ENCODE results near the gene HILPDA. TPM values are rescaled to one million over a fixed set of nuclear protein-coding genes. Genes with fewer than 3 reads are reported as not detected.
"Not testable (repeated sequence)": the region's sequence is repeated elsewhere in the genome, so short reads cannot be mapped to it uniquely, and the experiment has no call there.

Gene HILPDA
- polyA plus RNA-seq, 3 donors, result 17.7 to 18.6 (median 17.8) TPM

DNA sequence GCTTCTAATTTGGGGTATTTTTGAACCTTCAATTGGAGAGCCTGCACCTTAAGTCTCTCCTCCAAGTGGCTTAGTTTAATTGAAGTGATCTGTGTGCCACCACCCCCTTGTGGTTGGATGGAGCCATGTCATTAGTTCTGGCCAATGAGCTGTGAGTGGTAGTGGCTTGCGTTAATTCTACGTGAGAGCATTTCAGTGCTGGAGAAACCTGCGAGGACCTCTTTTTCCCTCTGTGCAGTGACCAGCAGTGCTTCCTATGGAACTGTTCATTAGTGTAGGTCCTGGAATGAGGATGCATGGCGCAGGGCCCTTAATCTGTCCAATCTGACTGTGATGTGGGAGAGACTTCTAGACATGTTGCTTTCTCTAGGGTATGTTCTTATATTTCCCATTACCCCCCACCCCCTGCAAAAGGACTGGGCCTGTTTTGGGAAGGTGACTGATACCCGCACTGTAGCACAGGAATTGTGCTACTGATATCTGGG lies 3.8 kb downstream of the HILPDA start:
- no peak for DNase-seq (ENCODE audit: low read depth in 3 of 3, low spot score in 2 of 3)

DNA sequence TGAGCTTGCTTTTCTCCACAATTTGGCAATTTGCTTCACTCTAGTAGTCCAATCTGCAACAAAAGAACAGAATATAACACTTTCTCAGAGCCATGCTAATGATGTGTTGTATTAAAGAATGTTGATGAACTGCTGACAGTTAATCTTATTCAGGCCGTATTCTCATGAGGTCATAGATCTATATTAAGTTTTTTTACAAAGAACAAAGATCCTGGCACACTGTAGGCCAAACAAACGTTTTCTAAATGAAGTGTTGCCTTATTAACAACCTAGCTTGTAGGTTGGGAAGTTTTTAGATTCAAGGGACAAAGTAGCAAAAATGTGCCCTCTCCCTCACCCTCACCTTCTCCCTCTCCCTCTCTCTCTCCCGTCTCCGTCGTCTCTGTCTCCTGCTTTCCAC lies 6.8 kb downstream of the HILPDA start:
- DNase-seq (ENCODE audit: low read depth in 3 of 3, low spot score in 2 of 3), result no peak

DNA sequence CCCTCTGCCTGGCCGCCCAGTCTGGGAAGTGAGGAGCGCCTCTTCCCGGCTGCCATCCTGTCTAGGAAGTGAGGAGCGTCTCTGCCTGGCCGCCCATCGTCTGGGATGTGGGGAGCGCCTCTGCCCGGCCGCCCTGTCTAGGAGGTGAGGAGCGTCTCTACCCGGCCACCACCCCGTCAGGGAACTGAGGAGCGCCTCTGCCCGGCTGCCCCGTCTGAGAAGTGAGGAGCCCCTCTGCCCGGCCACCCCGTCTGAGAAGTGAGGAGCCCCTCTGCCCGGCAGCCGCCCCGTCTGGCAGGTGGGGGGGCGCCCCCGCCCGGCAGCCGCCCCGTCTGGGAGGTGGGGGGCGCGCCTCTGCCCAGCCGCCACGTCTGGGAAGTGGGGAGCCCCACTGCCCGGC lies 7.7 kb downstream of the HILPDA start:
- not testable (repeated sequence) for DNase-seq (ENCODE audit: low read depth in 3 of 3, low spot score in 2 of 3)

DNA sequence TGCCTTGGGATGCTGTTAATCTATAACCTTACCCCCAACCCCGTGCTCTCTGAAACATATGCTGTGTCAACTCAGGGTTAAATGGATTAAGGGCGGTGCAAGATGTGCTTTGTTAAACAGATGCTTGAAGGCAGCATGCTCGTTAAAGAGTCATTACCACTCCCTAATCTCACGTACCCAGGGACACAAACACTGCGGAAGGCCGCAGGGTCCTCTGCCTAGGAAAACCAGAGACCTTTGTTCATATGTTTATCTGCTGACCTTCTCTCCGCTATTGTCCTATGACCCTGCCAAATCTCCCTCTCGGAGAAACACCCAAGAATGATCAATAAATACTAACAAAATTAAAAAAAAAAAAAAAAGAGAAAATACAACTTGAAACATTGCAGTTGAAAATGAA lies 8.3 kb downstream of the HILPDA start:
- not testable (repeated sequence) for DNase-seq (ENCODE audit: low read depth in 3 of 3, low spot score in 2 of 3)

DNA sequence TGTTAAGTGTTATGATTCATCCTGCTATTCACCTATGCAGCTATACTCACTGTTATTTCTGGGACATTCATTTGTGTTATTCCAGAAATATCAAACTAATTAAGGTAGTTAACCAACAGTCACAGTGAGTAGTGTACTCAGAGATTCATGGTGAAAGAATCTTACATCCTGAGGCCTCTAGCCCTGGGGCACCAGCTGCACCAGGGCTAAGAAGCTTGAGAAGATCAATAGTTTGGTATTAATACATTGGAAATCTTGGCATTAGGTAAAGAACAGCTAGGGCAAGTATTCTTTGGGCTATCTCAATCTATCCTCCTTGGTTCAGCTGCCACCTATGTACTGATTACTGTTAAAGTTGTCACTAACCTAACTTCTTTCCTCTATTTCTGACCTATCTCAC lies 11.2 kb downstream of the HILPDA start:
- not testable (repeated sequence) for DNase-seq (ENCODE audit: low read depth in 3 of 3, low spot score in 2 of 3)

DNA sequence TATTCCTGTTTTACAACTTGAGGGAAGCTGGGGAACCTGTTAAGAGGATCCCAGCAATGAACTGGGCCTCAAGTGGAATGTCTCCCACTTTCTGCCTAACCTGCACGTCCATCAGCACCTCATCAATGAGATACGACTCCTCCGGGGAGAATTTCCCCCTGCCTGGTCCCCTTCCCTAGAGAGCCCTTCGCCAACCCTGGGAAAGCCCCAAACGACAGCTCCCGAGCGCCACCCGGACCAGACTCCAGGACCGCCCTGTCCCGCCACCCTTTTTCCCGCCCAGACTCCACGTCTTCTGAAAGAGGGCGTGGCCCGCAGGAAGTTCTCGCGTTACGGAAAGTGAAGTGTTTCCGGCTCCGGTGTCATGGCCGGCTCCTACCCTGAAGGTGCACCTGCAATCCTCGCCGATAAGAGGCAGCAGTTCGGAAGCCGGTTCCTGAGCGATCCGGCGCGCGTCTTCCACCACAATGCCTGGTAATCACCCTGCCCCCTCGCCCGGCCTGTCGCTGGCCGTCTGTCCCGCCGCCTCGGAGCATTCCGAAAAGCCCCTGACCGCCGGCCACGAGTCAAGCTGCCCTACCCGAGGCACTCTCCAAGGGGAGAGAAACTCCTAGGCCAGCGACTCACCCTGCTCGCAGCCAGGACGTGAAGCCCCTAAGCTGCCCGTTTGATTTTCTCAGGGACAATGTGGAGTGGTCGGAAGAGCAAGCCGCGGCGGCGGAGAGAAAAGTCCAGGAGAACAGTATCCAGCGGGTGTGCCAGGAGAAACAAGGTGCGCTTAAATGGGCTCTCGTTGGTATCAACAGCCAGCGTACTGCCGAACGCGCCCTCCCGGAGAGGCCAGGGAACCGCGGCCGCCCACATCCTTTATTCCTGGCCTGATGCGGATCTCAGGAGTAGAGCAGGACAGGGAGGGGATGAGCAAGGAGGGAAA lies 21.0 kb downstream of the HILPDA start, which contains the start of gene METTL2B:
TSS of gene METTL2B (plus strand) at position 347 of the 934 bp plus-strand sequence. CDS start at position 365, 18 bp downstream.
- peak in 2 of 3 donors; percentile 72 to 84 for DNase-seq (ENCODE audit: low read depth in 3 of 3, low spot score in 2 of 3)

DNA sequence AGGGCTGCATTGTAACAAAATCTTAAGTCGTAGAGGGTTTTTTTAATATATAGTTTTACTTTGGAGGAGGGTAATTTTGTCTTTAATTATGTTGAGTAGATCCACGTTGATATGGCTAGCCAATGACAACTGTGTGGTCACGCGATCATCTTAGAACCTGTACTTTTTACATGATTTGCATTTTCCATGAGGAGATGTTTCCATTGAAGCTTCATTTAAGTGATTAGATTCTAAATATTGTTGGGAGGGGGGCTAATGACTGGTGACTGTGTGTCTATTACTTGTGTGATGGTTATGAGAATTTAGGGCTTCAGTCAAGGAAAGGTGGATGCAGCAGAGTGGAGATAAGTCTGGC lies 21.6 kb downstream of the HILPDA start:
- DNase-seq (ENCODE audit: low read depth in 3 of 3, low spot score in 2 of 3), result not testable (repeated sequence)

DNA sequence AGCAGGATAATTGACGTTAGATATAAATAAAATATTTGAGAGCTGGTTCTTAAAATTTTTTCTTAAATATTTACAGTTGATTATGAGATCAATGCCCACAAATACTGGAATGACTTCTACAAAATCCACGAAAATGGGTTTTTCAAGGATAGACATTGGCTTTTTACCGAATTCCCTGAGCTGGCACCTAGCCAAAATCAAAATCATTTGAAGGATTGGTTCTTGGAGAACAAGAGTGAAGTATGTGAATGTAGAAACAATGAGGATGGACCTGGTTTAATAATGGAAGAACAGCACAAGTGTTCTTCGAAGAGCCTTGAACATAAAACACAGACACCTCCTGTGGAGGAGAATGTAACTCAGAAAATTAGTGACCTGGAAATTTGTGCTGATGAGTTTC lies 23.4 kb downstream of the HILPDA start:
- not testable (repeated sequence) for DNase-seq (ENCODE audit: low read depth in 3 of 3, low spot score in 2 of 3)

DNA sequence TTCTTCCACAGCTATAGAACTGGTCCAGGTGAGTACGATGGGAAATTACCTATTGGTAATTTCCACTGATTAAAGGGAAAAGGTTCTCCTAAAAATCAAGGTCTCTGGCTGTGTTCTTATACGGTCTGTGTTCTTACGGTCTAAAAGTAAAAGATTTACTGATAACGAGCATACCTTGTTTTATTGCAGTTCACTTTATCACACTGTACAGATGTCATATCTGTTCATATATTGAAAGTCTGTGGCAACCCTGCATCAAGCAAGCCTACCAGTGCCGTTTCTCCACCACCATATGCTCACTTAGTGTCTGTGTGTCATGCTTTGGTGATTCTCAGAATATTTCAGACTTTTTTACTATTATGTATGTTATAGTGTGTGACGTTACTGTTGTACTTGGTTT lies 32.5 kb downstream of the HILPDA start:
- DNase-seq (ENCODE audit: low read depth in 3 of 3, low spot score in 2 of 3), result not testable (repeated sequence)

DNA sequence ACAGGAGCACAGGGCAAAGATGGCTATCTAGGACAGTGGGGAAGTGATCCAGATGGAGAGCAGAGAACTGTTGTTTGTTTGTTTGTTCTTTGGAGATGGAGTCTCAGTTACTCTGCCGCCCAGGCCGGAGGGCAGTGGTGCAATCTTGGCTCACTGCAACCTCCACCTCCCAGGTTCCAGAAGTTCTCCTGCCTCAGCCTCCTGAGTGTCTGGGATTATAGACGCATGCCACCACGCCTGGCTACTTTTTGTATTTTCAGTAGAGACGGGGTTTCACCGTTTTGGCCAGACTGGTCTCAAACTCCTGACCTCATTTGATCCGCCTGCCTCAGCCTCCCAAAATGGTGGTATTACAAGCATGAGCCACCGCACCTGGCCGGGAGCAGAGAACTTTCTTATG lies 41.7 kb downstream of the HILPDA start:
- no peak for DNase-seq (ENCODE audit: low read depth in 3 of 3, low spot score in 2 of 3)

DNA sequence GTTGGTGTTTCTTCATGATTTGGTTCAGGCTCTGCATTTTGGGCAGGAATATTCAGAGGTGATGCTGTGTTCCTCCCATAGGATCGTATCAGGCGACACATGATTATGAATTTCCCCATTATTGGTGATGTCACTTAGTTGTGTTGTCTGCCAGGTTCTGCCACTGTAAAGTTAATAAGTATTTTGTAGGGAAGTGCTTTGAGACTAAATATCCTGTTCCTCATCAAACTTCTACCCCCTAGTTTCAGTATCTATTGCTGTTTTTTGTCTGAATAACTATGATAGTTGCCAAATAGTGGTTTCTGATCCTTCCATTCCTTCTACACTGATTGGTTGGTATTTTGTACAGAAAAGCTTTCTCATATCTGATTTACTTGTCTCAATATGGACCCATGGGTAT lies 49.7 kb downstream of the HILPDA start:
- not testable (repeated sequence) for DNase-seq (ENCODE audit: low read depth in 3 of 3, low spot score in 2 of 3)

DNA sequence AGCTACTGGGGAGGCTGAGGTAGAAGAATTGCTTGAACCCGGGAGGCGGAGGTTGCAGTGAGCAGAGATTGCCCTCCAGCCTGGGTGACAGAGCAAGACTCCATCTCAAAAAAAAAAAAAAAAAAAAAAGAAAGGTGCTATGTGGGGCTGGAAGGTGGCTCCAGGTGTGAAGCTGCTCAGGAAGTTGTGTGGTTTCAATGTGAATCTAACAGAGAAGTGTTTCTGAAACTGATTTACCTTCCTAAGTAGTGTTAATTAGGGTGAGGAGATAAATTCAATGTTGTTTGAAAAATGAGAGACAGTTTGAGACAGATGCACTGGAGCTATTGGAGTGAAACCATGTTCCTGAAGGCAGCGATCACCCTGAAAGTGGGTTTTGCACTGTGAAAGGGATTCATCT lies 51.1 kb downstream of the HILPDA start:
- DNase-seq (ENCODE audit: low read depth in 3 of 3, low spot score in 2 of 3), result not testable (repeated sequence)

DNA sequence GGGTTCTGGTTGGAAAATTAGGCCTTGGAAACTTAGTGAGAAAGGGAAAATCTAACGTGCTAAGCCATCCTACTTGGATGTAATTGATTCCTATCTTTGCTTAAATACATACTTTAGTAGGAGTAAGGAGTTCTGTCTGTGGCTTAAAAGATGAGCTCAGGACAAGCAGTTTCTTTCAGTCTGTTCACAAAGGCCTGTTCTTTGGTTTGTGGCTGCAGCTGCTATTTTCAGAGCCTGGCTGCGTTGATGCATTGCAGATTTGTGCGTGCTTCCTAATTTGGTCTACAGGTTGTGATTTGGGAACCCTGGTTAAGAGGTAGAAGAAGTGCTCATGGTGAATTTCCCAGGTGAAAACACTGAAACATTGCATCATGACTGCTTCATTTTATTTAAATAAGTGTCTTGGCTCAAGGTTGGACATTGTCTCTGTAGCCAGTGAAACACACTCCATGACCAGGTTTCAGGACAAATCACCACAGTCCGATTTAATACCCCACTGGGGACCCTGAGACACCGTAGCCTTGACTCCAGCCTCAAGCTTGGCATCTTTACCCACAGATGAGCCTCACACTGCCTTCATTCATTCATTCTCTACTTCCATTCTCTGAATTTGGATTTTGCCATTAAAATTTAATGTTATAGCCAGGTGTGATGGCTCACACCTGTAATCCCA lies 51.8 kb downstream of the HILPDA start:
- DNase-seq (ENCODE audit: low read depth in 3 of 3, low spot score in 2 of 3), result not testable (repeated sequence)

Other genes with a start within 250 kb of the HILPDA start
- gene LEP, start 214.6 kb upstream of the HILPDA start, polyA plus RNA-seq (ENCODE audit: insufficient read length in 3 of 3), result under 1 TPM; 0.19 to 0.42 (median 0.34) TPM
- gene RBM28, start 112.0 kb upstream of the HILPDA start, polyA plus RNA-seq (ENCODE audit: insufficient read length in 3 of 3), result 10 to 100 TPM; 43.2 to 49.0 (median 44.7) TPM
- gene PRRT4, start 94.2 kb upstream of the HILPDA start, polyA plus RNA-seq (ENCODE audit: insufficient read length in 3 of 3), result under 1 TPM; 0.54 to 0.72 (median 0.67) TPM
- gene IMPDH1, start 45.9 kb upstream of the HILPDA start, polyA plus RNA-seq (ENCODE audit: insufficient read length in 3 of 3), result 10 to 100 TPM; 26.1 to 27.3 (median 26.8) TPM
- 10 to 100 TPM; 24.7 to 27.7 (median 26.7) TPM for gene METTL2B, start 20.9 kb downstream of the HILPDA start, polyA plus RNA-seq (ENCODE audit: insufficient read length in 3 of 3)
- gene GARIN1A, start 216.4 kb downstream of the HILPDA start, polyA plus RNA-seq (ENCODE audit: insufficient read length in 3 of 3), result 1 to 10 TPM in 1 of 3 donors, under 1 TPM in 2; 0.62 to 1.4 (median 0.82) TPM

Measured in right renal cortex interstitium (tissue), 3 donors.